ENCODE results near the gene NTRK1. TPM values are rescaled to one million over a fixed set of nuclear protein-coding genes. Genes with fewer than 3 reads are reported as not detected.

The NTRK1 gene
- total RNA-seq, 1 donor = not detected

DNA sequence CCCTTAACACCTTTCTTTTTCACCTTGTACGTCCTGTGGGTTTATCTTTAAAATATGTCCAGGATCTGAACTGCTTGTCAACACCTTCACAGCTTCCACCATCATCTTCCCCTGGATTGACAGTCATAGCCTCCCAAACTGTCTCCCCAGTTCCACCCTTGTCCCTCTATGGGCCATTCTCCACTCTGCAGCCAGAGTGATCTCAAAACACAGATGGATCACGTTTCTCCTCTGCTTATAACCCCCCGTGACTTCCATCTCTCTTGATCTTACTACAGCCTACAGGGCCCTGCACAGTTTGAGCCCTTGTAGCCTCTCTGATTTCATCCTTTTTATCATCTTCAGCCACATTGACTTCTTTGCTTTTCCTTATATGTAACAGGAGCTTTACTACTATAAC, 6.0 kb upstream of the NTRK1 start:
- TF ChIP-seq, protein P1, sequence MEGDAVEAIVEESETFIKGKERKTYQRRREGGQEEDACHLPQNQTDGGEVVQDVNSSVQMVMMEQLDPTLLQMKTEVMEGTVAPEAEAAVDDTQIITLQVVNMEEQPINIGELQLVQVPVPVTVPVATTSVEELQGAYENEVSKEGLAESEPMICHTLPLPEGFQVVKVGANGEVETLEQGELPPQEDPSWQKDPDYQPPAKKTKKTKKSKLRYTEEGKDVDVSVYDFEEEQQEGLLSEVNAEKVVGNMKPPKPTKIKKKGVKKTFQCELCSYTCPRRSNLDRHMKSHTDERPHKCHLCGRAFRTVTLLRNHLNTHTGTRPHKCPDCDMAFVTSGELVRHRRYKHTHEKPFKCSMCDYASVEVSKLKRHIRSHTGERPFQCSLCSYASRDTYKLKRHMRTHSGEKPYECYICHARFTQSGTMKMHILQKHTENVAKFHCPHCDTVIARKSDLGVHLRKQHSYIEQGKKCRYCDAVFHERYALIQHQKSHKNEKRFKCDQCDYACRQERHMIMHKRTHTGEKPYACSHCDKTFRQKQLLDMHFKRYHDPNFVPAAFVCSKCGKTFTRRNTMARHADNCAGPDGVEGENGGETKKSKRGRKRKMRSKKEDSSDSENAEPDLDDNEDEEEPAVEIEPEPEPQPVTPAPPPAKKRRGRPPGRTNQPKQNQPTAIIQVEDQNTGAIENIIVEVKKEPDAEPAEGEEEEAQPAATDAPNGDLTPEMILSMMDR (IDR thresholded peaks at IDR 0.05; ENCODE audit: insufficient read depth, low read depth, low read length) = no peak
- H3K4me3 ChIP-seq (ENCODE audit: low read depth, low read length) = no peak overlapping the region
- no peak for DNase-seq (ENCODE audit: low read depth)

DNA sequence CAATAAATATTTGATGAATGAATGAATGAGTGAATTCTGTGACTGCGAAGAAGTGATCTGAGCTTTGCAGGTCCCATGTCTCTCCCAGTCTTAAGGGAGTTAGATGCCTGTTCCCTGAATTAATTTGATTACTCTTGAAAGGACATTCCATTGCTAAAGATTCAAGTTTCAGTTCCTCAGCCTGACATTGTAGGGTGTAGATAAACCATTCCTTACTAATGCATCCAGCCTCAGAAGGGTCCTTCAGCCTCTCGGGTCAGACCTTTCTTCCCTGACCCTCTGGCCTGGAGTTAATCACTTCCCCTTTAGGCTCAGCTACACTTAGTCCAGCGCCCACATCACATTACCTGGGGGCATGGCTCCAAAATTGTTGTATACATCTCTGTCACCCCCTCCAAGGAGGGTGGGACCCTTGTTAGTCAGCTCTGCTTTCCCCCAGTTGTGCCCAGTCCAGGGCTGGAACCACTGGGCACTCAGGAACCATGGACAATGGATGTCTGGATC, 4.3 kb upstream of the NTRK1 start:
- no peak overlapping the region for H3K4me3 ChIP-seq (ENCODE audit: low read depth, low read length)
- no peak for DNase-seq (ENCODE audit: low read depth)
- TF ChIP-seq, protein P1 (IDR thresholded peaks at IDR 0.05; ENCODE audit: insufficient read depth, low read depth, low read length) = no peak

DNA sequence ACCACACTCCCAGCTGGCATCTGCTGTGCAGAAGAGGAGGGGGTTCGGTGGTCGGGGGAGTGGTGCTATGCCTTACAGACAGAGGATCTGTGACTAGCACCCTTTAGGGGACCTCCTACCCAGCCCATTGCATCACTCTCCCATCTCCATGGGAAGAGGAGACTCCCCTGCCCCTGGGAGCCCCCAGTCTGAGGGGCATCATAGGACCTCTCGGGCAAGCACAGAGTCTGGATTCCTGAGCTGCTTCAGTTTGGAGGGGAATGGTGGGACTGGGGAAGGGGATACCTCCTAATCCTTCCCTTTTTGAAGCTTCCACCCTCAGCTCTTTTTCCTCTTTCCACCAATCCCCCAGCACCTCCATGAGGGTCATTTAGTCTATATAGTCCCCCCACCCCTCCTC, 3.1 kb upstream of the NTRK1 start:
- no peak for DNase-seq (ENCODE audit: low read depth)
- H3K4me3 ChIP-seq (ENCODE audit: low read depth, low read length) = no peak overlapping the region
- TF ChIP-seq, protein P1 (IDR thresholded peaks at IDR 0.05; ENCODE audit: insufficient read depth, low read depth, low read length) = no peak

DNA sequence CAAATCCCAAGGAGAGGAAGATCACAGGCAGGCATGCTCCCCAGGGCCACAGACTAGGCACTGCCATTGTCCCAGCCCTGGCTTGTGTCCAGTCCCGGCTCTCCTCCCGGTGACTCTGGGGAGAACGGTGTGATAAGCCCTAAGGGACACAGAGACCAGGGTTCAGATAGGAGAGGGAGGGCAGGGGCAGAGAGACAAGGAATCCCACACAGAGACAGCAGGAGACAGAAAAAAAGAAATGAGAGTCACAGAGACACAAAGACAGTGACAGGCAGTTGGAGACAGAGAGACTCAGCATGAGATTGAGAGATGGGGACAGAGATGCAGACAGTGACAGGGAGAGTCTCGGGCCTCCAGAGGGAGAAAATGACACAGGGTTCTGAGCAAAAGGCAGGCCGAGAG, 2.1 kb upstream of the NTRK1 start:
- DNase-seq (ENCODE audit: low read depth) = no peak
- TF ChIP-seq, protein P1 (IDR thresholded peaks at IDR 0.05; ENCODE audit: insufficient read depth, low read depth, low read length) = no peak
- peak overlapping the region; percentile 15 for H3K4me3 ChIP-seq (ENCODE audit: low read depth, low read length)

DNA sequence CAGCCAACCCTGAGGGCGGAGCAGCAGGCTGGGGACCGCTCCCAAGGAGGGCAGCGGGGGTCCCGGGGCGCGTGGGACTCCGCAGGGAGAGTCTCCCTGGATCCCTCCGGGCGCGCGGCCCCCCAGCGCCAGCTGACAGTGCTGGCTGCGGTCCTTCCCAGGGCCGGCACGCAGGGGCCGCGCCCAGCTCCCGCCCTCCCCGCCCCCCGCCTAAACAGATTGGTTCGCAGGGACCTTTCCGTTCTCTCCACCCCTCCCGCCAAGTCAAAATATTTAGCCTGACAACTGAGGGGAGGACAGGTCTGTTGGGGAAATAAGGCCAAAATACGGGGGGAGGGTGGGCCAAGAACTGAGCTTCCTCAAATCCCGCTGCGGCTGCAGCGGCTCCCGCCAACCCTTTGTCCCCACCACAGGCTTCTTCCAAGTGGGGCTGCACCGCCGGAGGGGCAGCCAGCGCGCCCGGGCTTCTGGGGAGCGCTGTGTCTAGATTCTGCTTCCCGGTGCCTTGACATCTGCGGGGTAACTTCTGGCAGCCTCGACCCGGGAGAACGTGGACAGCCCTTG, 1.6 kb upstream of the NTRK1 start, which contains the start of gene INSRR:
Gene INSRR, minus strand, starts transcription at position 159 of the 564 bp plus-strand sequence. CDS start 496 bp downstream, outside the sequence.
- peak; percentile 17 for DNase-seq (ENCODE audit: low read depth)
- peak within 1 kb of the TSS; percentile 54 for H3K4me3 ChIP-seq (ENCODE audit: low read depth, low read length)
- TF ChIP-seq, protein P1 (IDR thresholded peaks at IDR 0.05; ENCODE audit: insufficient read depth, low read depth, low read length) = no peak

DNA sequence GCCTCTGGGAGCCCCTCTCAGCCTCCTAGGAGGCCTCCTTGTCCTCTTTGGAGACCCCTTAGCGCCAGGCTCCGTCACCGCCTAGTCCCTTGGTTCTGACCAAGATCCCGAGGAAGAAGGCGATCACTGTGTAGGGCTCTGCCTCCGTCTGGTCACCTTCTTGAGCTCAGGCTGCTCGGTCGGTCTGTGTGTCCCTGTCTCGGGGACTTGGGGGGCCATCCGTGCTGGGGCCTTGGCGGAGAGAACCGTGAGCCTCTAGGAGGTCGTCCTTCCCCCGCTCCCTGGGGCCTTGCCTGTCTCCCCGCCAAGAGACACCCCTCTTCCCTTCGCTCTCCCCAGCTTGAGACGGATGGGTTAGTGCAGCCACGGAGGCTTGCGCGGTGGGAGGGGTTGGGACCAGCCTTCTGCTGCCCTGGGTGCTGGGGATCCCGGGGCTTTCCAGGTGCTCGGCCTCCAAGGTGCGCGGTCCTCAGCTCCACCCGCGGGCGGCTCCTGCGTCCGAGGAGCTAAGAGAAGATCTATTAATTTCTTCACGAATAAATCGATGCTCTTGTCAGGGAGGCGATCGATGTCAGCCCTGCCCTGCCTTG, 1.0 kb upstream of the NTRK1 start:
- peak; percentile 41 for DNase-seq (ENCODE audit: low read depth)
- H3K4me3 ChIP-seq (ENCODE audit: low read depth, low read length) = peak overlapping the region; percentile 54

More for the DNA sequence above, 1.0 kb upstream of the NTRK1 start:
- TF ChIP-seq, protein P1 (IDR thresholded peaks at IDR 0.05; ENCODE audit: insufficient read depth, low read depth, low read length) = no peak
